Keratinocyte (primary cell): Measurements from ENCODE around the gene FSTL5. TPM values are rescaled to one million over a fixed set of nuclear protein-coding genes. Genes with fewer than 3 reads are reported as not detected.

ENCODE experiments used
- DNase-seq: peaks from one replicate; pipeline ENCODE4 v3.0.0-alpha.2; 2011; ENCODE audit warnings: low read depth, missing footprints, low spot score
- FAIRE-seq: peaks from 2 replicates; lab custom pipeline; 2011; peaks lifted over from hg19 to GRCh38; lab: Jason Lieb, UNC
- H2AFZ ChIP-seq: 2 replicates; pipeline ENCODE4 v1.6.0; 2012; ENCODE audit warnings: low read length, control low read depth, inconsistent platforms; ENCODE audit not compliant: control insufficient read depth
- H3K27ac ChIP-seq: 2 replicates; pipeline ENCODE4 v1.5.1; 2011; ENCODE audit warnings: low read length; ENCODE audit not compliant: control insufficient read depth, insufficient read depth
- H3K27me3 ChIP-seq: 3 replicates; pipeline ENCODE4 v1.6.0; 2011; ENCODE audit warnings: low read length; ENCODE audit not compliant: control insufficient read depth, insufficient read depth; ENCODE audit errors: extremely low read depth
- H3K36me3 ChIP-seq, 2 experiments: 2 replicates in 1 of 2; 3 replicates in 1 of 2; pipeline ENCODE4 v1.5.1; 2011; ENCODE audit warnings: low read length in 2 of 2, mild to moderate bottlenecking in 1 of 2; ENCODE audit not compliant: control insufficient read depth in 2 of 2, insufficient read depth in 2 of 2; ENCODE audit errors: extremely low read depth in 1 of 2
- H3K4me1 ChIP-seq: 3 replicates; pipeline ENCODE4 v1.5.1; 2011; ENCODE audit warnings: low read length; ENCODE audit not compliant: control insufficient read depth, insufficient read depth; ENCODE audit errors: extremely low read depth
- H3K4me2 ChIP-seq: 3 replicates; pipeline ENCODE4 v1.6.0; 2011; ENCODE audit warnings: low read depth, low read length; ENCODE audit not compliant: control insufficient read depth, insufficient read depth; ENCODE audit errors: extremely low read depth
- H3K4me3 ChIP-seq, 3 experiments: fragments of 200-600 bp in 1 of 3; sonication (generic) in 1 of 3; 2 replicates in 2 of 3; 3 replicates in 1 of 3; pipeline ENCODE4 v1.5.1; 2011 to 2016; ENCODE audit warnings: low read length in 3 of 3, mild to moderate bottlenecking in 3 of 3, control low read depth in 2 of 3, inconsistent platforms in 1 of 3, low read depth in 1 of 3, mixed read lengths in 1 of 3, mixed run types in 1 of 3, moderate library complexity in 1 of 3; ENCODE audit not compliant: control insufficient read depth in 2 of 3, insufficient read depth in 2 of 3; ENCODE audit errors: extremely low read depth in 1 of 3
- H3K79me2 ChIP-seq: 2 replicates; pipeline ENCODE4 v1.6.0; 2012; ENCODE audit warnings: low read length; ENCODE audit not compliant: control insufficient read depth, insufficient read depth
- H3K9ac ChIP-seq: 3 replicates; pipeline ENCODE4 v1.6.0; 2011; ENCODE audit warnings: low read length; ENCODE audit not compliant: control insufficient read depth, insufficient read depth; ENCODE audit errors: extremely low read depth
- H3K9me1 ChIP-seq: 3 replicates; pipeline ENCODE4 v1.6.0; 2011; ENCODE audit warnings: low read length; ENCODE audit not compliant: control insufficient read depth, insufficient read depth; ENCODE audit errors: extremely low read depth
- H3K9me3 ChIP-seq: 2 replicates; pipeline ENCODE4 v1.5.1; 2012; ENCODE audit warnings: low read depth, low read length; ENCODE audit not compliant: control insufficient read depth
- H4K20me1 ChIP-seq: 3 replicates; pipeline ENCODE4 v1.6.0; 2011; ENCODE audit warnings: low read length; ENCODE audit not compliant: control insufficient read depth, insufficient read depth; ENCODE audit errors: extremely low read depth
- CTCF ChIP-seq, 3 experiments: IDR thresholded peaks in 1 of 3; conservative IDR thresholded peaks in 1 of 3; optimal IDR thresholded peaks in 1 of 3; 2 replicates in 2 of 3; 3 replicates in 1 of 3; pipeline versions ENCODE3 to v1.5.1; 2011; ENCODE audit warnings: low read length in 3 of 3, mild to moderate bottlenecking in 3 of 3, moderate library complexity in 2 of 3, control low read depth in 1 of 3, inconsistent platforms in 1 of 3; ENCODE audit not compliant: insufficient read depth in 2 of 3; ENCODE audit errors: extremely low read depth in 1 of 3
- EZH2 ChIP-seq: IDR thresholded peaks from one replicate; pipeline ENCODE4 v1.6.1; 2012; ENCODE audit warnings: inconsistent platforms, mild to moderate bottlenecking, low read length, moderate library complexity
- dilution Hi-C: fragments of 300-500 bp; cut with MboI; formaldehyde crosslinking; loops from one replicate; pipeline ENCODE4 v1.7.0; 2020; ENCODE audit warnings: low sequenced_read_pairs; ENCODE audit not compliant: extremely low pct_ligation_motif_present
- polyA plus RNA-seq, 5 experiments: library from polyadenylated mRNA; depleted of rRNA in 3 of 5; stranded (reverse) in 3 of 5; stranded (forward) in 1 of 5; unstranded in 1 of 5; fragments of >200 nt; gene quantifications; 1 replicate in 1 of 5; 2 replicates in 3 of 5; 3 replicates in 1 of 5; pipeline versions ENCODE4 v1.2.1 to v1.2.3, GENCODE V29; 2011 to 2012; ENCODE audit warnings: missing spikeins in 2 of 5, low read depth in 1 of 5, low replicate concordance in 1 of 5

Gene FSTL5
- polyA plus RNA-seq, 1 donor (not counting 4 experiments of a cell fraction or from before 2014, with no cell fraction given) = not detected

GRCh38 chr4:161650812-161651211, 513.0 kb downstream of the FSTL5 start:
- dilution Hi-C loops = no loop called here
- H2AFZ ChIP-seq = no peak overlapping the region
- H3K4me3 ChIP-seq = no peak overlapping the region
- no peaks in the 10 kb centered on the region for H4K20me1 ChIP-seq
- H3K36me3 ChIP-seq = no peaks in the 10 kb centered on the region
- H3K27ac ChIP-seq = no peak overlapping the region
- no peak for DNase-seq
- no peaks in the 10 kb centered on the region for H3K9me3 ChIP-seq
- H3K9ac ChIP-seq = no peak overlapping the region
- TF ChIP-seq CTCF (optimal IDR thresholded peaks at IDR 0.05 in 1 of 3, IDR thresholded peaks at IDR 0.05 in 1 of 3, conservative IDR thresholded peaks at IDR 0.05 in 1 of 3; ENCODE audit: extremely low read depth in 1 of 3, insufficient read depth in 2 of 3, low read length in 3 of 3) = no peak
- TF ChIP-seq EZH2 = no peak
- H3K4me1 ChIP-seq = no peaks in the 10 kb centered on the region
- no peaks in the 10 kb centered on the region for H3K27me3 ChIP-seq
- H3K4me2 ChIP-seq = no peak overlapping the region
- H3K79me2 ChIP-seq = no peaks in the 10 kb centered on the region
- no peaks in the 10 kb centered on the region for H3K9me1 ChIP-seq
- FAIRE-seq = no peak

GRCh38 chr4:161647757-161648156, 516.0 kb downstream of the FSTL5 start:
- no peak for FAIRE-seq
- no peaks in the 10 kb centered on the region for H3K9me1 ChIP-seq

More at GRCh38 chr4:161647757-161648156, 516.0 kb downstream of the FSTL5 start:
- Histone ChIP-seq H3K9ac (no peak overlapping the region), H3K27ac (no peak overlapping the region), H3K79me2 (no peaks in the 10 kb centered on the region), H3K4me2 (no peak overlapping the region), H3K36me3 (no peaks in the 10 kb centered on the region), H4K20me1 (no peaks in the 10 kb centered on the region), H3K27me3 (no peaks in the 10 kb centered on the region), H3K9me3 (no peaks in the 10 kb centered on the region), H3K4me1 (no peaks in the 10 kb centered on the region), H2AFZ (no peak overlapping the region), H3K4me3 (no peak overlapping the region)
- no peak for DNase-seq
- dilution Hi-C loops = no loop called here
- no peak for TF ChIP-seq CTCF (optimal IDR thresholded peaks at IDR 0.05 in 1 of 3, IDR thresholded peaks at IDR 0.05 in 1 of 3, conservative IDR thresholded peaks at IDR 0.05 in 1 of 3; ENCODE audit: extremely low read depth in 1 of 3, insufficient read depth in 2 of 3, low read length in 3 of 3)
- TF ChIP-seq EZH2 = no peak
